GM21723 (cell line): ENCODE measurements around the gene SDS.
"Not testable (repeated sequence)": the region's sequence is repeated elsewhere in the genome, so short reads cannot be mapped to it uniquely, and the experiment has no call there.

Experiments used
- ATAC-seq: cut with Tn5 transposase; IDR thresholded peaks from one replicate; pipeline ENCODE4 v1.9.1; 2021; ENCODE audit warnings: mild to moderate bottlenecking, moderate library complexity; ENCODE audit not compliant: unreplicated experiment

SDS gene

DNA sequence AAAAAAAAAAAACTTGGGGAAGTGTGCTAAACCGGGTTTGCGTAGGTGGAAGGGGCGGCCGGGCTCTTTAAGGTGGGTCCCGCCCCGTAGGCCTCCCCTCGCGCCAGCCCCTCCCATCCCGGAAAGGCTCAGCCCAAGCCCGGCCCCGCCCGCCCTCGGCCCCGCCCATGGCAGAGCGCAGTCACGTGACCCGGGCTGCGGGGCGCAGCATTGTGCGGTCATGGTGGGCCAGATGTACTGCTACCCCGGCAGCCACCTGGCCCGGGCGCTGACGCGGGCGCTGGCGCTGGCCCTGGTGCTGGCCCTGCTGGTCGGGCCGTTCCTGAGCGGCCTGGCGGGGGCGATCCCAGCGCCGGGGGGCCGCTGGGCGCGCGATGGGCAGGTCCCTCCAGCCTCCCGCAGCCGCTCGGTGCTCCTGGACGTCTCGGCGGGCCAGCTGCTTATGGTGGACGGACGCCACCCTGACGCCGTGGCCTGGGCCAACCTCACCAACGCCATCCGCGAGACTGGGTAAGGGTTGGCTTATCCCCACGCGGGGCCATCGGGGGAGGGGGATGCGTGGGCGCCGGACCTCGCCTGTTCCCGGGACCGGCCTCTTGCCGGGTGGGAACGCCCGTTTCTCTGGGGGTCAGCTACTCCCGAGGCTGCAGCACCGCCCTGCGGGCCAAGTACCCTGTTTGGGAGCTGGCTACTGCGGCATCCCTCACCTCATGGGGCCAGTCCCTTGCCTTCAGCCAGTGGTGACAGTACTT lies 45.1 kb downstream of the SDS start, which contains the start of gene PLBD2:
Gene PLBD2 (plus strand): TSS at position 207 of the 752 bp plus-strand sequence. CDS start 14 bp downstream, at position 221.
- peak; percentile 93 for ATAC-seq

DNA sequence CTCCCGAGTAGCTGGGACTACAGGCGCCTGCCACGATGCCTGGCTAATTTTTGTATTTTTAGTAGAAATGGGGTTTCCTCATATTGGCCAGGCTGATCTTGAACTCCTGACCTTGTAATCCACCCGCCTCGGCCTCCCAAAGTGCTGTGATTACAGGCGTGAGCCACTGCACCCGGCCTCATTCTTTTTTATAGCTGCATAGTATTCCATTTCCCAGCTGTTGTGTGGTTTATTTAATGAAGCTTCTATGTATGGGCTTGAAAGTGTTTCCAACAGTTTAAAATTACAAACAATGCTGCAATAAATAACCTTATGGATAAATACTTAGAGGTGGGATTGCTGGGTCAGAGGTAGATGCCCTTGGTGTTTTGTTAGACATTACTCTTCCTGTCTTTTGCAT lies 49.5 kb downstream of the SDS start:
- not testable (repeated sequence) for ATAC-seq

DNA sequence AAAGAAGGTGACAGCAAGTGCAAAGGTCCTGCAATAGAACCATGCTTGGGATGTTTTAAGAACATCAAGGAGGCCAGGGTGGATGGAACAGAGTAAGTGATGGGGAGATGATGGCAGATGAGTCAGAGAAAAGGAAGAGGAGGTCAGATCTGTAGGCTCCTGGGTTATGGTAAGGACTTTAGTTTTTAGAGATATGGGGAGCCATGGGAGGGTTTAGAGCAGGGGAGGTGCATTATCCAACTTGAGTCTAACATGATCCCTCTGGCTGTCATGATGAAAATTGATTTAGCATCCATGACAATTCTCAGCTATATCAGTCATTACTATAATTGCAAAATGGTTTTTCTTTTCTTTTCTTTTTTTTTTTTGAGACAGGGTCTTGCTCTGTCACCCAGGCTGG lies 52.6 kb downstream of the SDS start:
- no peak for ATAC-seq

DNA sequence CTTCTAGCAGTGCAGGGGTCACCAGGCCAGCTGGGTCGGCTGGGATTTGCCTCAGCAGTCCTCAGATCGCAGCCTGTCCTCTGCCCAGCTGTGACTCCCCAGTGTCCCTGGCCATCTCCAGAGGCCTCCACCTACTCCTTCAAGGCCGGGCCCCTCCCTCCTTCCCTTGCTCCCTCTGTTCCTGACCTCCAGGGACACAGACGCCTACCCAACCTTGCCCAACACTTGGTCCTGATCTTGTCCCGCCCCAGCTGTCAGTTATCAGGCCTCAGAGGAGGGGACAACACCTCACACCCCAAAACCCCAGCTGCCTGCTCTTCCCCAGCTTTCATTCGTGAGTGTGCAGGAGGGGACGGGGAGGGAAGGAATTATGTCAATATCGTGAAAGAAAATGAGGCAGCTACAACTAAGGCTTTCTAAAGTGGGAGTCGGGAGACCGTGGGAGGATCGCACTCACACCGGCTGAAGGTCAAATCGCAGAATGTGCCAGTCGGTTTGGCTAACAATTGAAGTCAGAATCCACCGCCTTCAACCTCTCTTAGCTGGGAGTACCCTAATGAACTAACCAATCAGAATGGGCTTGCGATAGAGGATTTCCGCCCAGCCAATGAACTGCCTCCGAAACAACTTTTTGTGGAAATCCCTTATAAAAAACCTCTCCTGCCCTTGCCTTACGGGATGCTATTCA lies 54.7 kb downstream of the SDS start:
- no peak for ATAC-seq

DNA sequence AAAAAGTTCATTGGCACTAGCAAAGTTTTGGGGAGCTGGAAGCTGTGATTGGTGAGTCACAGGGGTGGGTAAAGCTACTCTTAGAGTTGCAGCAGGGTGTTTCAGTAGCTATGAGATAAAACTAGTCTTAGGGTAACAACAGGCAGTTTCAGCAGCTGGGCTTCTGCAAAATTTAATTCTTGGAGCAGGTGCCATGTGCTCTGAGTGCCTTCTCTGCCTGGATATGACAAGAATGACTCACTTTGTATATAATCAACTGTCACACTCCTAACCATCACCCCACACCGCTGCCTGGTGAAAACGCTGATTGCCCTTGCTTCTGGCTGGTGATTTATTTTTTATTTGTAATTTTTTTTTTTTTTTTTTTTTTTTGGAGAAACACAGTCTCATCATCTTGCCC lies 55.8 kb downstream of the SDS start:
- no peak for ATAC-seq

DNA sequence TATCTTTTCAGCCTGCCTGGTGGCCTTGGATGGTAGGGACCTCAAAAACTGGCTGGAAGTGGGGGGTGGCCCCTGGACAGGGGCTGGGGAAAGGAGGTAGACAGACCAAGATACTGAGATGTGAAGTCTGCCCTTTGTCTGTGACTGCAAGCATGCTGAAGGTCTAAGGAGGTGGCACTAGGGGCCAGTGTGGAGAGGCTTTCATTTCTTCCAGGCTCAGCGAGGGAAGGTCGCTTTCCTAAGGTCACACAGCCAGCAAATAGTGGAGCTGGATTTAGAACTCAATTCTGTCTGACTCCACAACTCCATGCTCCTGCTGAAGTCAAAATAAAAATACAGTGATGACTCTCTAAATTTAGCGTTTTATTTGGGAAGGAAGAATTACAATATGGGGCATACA lies 56.6 kb downstream of the SDS start:
- no peak for ATAC-seq

DNA sequence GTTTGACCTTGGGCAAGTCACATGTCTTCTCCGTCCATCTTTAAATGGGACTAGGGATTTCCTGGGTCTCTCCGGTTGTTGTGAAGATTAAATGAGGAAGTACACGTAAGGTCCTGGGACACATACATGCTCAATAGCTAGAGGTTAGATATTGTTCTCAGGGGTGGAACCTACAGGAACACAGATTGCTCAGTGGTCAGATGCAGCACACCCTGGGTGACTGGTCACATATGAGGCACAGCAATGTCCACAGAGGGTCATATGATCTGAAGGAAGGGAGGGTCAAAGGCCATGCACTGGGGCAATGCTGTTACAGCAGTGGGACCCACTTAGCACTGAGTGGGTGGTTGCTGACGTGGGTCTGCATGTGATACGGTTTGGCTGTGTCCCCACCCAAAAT lies 57.3 kb downstream of the SDS start:
- no peak for ATAC-seq

DNA sequence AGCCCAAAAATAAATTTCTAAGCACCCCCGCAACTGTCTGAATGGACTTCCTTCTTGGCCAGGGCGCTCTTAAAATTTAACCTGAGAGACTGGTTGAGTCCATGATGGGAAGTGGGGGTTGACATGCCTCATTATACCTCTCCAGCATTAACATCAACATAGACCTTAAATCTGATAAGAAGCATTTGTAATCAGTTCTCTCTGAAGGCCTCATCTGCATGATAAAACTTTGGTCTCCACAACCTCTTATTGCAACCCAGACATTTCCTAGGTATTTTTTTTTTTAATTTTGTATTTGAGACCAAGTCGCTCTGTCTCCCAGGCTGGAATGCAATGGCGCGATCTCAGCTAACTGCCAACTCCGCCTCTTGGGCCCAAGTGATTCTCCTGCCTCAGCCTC lies 58.4 kb downstream of the SDS start:
- no peak for ATAC-seq
